ENCODE results near the gene GRIK4.
"Not testable (repeated sequence)": the region's sequence is repeated elsewhere in the genome, so short reads cannot be mapped to it uniquely, and the experiment has no call there.

The GRIK4 gene

DNA sequence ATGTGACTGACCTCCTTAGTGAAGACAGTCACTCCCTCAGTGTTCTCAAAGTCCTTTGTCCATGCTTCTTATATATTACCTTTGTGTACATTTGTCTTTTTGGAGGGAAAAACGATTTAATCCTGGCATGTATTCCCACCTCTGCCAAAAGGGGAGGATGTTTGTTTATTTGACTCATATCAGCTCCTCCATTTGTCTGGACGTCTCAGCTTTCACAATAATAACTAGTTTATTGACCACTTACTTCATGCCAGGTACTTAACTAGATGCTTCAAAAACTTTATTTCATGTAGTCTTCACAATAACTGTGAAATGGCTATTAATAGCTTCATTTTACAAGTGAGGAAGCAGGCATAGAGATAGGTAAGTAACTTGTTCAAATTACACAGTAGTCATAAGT lies 517.6 kb downstream of the GRIK4 start:
- H3K4me3 ChIP-seq (ENCODE audit: low read depth, low read length) = no peak overlapping the region
- ChIA-PET CTCF (interaction anchor here (1.1 kb wide), 1 partner anchor 35 kb away, joined by 3 read pairs; no protein-coding TSS in a partner anchor), POLR2A (no interaction called here)
- DNase-seq (ENCODE audit: low read depth, low spot score) = no peak
- TF ChIP-seq, protein P1, sequence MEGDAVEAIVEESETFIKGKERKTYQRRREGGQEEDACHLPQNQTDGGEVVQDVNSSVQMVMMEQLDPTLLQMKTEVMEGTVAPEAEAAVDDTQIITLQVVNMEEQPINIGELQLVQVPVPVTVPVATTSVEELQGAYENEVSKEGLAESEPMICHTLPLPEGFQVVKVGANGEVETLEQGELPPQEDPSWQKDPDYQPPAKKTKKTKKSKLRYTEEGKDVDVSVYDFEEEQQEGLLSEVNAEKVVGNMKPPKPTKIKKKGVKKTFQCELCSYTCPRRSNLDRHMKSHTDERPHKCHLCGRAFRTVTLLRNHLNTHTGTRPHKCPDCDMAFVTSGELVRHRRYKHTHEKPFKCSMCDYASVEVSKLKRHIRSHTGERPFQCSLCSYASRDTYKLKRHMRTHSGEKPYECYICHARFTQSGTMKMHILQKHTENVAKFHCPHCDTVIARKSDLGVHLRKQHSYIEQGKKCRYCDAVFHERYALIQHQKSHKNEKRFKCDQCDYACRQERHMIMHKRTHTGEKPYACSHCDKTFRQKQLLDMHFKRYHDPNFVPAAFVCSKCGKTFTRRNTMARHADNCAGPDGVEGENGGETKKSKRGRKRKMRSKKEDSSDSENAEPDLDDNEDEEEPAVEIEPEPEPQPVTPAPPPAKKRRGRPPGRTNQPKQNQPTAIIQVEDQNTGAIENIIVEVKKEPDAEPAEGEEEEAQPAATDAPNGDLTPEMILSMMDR (IDR thresholded peaks at IDR 0.05; ENCODE audit: insufficient read depth, low read length, missing control alignments) = no peak

DNA sequence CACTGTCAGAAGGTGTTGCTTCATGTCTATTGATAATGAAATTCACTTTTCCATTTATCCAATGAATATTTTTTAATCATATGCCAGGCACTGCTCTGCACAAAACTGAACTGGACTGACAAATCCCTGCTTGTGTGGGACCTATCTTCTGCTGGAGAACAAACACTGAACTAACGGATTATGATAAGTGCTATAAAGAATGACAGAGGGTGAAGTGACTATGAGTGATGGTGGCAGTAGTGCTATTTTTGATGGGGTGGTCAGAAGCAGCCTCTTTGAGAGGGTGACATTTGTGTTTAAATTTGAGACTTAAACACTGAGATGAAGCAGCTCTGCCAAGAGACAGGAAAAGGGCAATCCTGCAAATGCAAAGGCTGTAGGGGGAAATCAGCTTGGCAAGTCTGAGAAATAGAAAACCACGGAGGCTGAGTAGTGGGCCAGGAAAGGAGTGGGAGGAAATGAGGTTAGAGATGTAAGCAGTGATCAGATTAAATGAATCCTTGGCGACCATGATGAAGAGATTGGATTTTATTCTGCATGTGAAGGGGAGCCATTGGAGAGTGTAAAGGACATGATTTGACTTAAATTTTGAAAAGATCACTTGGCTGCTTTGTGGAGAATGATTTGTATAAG lies 518.4 kb downstream of the GRIK4 start:
- TF ChIP-seq, protein P1 (IDR thresholded peaks at IDR 0.05; ENCODE audit: insufficient read depth, low read length, missing control alignments) = no peak

DNA sequence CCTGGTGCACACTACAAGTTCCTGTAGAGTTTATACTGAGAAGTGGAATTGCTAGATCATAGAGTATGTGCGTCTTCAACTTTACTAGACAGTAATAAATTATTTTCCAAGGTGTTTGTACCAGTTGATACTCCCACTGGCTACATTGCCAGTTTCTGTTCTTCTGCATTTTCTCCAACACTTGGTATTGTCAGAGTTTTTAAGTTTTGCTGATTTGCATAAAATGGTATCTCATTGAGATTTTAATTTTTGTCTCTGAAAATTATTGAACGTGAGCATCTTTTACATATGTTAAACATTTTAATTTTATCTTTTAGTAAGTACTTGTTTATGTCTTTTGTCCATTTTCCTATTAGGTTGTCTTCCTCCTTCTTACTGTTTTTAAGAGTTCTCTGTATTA lies 519.6 kb downstream of the GRIK4 start:
- DNase-seq (ENCODE audit: low read depth, low spot score) = no peak
- POLR2A ChIA-PET = no interaction called here
- CTCF ChIA-PET = no interaction called here
- TF ChIP-seq, protein P1 (IDR thresholded peaks at IDR 0.05; ENCODE audit: insufficient read depth, low read length, missing control alignments) = no peak
- H3K4me3 ChIP-seq (ENCODE audit: low read depth, low read length) = no peak overlapping the region

More for the DNA sequence above, 518.4 kb downstream of the GRIK4 start:
- POLR2A ChIA-PET = no interaction called here
- DNase-seq (ENCODE audit: low read depth, low spot score) = no peak
- CTCF ChIA-PET = interaction anchor here (1.1 kb wide), 1 partner anchor 34 kb away, joined by 3 read pairs; no protein-coding TSS in a partner anchor
- H3K4me3 ChIP-seq (ENCODE audit: low read depth, low read length) = no peak overlapping the region

DNA sequence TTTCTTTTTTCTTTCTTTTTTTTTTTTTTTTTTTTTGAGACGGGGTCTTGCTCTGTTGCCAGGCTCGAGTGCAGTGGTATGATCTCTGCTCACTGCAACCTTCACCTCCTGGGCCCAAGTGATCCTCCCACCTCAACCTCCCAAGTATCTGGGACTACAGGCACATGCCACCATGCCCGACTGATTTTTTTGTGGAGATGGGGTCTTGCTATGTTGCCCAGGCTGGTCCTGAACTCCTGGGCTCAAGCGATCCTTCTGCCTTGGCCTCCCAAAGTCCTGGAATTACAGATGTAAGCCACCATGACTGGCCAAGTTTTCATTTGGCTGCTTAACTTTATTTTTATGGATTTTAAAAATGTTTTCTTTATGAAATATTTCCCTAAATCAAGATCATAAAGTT lies 520.1 kb downstream of the GRIK4 start:
- POLR2A ChIA-PET; H3K4me3 ChIP-seq (ENCODE audit: low read depth, low read length); DNase-seq (ENCODE audit: low read depth, low spot score): not testable (repeated sequence)
- CTCF ChIA-PET = interaction anchor here (1.1 kb wide), 1 partner anchor 163 kb away, joined by 3 read pairs; no protein-coding TSS in a partner anchor

DNA sequence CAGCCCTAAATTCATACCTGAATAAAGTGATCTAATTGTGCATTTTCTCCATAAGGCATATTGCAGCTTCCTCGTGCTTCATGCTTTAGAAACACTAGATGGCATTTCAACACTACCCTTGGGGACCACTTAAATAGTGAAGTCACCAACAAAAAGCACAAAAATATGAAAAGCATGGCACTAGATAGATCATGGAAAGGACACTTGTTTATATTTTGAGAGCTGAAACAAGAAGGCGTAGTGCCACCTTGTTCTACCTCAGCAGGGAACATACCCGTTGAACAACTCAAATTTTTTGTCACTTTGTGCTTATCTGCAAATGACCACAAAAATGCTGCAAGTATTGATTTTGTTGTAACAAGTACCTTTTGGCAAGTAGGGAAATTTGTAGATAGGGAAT lies 521.0 kb downstream of the GRIK4 start:
- TF ChIP-seq, protein P1 (IDR thresholded peaks at IDR 0.05; ENCODE audit: insufficient read depth, low read length, missing control alignments) = no peak
- H3K4me3 ChIP-seq (ENCODE audit: low read depth, low read length) = no peak overlapping the region
- no peak for DNase-seq (ENCODE audit: low read depth, low spot score)
- ChIA-PET POLR2A (no interaction called here), CTCF (interaction anchor here (1.1 kb wide), 1 partner anchor 162 kb away, joined by 3 read pairs; no protein-coding TSS in a partner anchor)

DNA sequence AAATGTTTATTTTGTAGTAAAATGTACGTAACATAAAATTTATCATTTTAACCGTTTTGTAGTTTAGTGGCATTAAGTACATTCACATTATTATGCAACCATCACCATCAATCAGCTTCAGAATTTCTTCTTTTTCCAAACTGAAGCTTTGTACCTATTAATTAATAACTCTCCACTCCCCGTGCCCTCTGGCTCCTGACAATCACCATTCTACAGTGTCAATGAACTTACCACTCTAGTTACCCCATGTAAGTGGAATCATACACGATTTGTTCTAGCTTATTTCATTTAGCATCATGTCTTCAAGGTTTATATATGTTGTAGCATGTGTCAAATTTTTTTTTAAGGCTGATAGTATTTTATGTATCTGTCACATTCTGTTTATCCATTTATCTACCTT lies 522.1 kb downstream of the GRIK4 start:
- ChIA-PET CTCF (interaction anchor here (0.8 kb wide), 1 partner anchor 12 kb away, joined by 4 read pairs; no protein-coding TSS in a partner anchor), POLR2A (no interaction called here)
- no peak overlapping the region for H3K4me3 ChIP-seq (ENCODE audit: low read depth, low read length)
- TF ChIP-seq, protein P1 (IDR thresholded peaks at IDR 0.05; ENCODE audit: insufficient read depth, low read length, missing control alignments) = no peak
- DNase-seq (ENCODE audit: low read depth, low spot score) = no peak

All from AG04449 (cell line).